ENCODE results near the gene IGFBPL1. TPM values are rescaled to one million over a fixed set of nuclear protein-coding genes. Genes with fewer than 3 reads are reported as not detected.

Gene IGFBPL1
- polyA plus RNA-seq, 1 donor (not counting 4 experiments of a cell fraction or from before 2014, with no cell fraction given), result not detected

DNA sequence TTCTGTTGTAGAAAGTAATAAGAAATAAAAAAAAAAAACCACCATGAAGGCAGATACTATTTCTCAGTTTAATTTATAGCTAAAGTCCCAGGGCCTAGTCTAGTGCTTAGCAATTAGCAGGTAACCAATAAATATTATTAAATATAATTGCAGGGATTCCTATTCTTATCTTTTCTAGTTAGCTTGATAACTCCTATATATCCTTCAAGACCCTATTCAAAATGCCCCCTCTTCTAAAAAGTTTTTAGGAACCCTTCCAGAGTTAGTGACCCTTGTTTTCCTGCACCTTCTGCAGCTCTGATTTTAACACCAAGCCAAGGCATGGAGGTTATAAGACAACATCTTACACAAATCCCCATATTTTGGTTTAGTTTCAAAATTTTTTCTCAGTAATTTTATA is 56.4 kb downstream of the IGFBPL1 start:
- H3K79me2 ChIP-seq (ENCODE audit: control insufficient read depth, insufficient read depth, low read length), result no peaks in the 10 kb centered on the region
- H3K4me1 ChIP-seq (ENCODE audit: control insufficient read depth, extremely low read depth, insufficient read depth, low read length), result no peaks in the 10 kb centered on the region
- H3K9ac ChIP-seq (ENCODE audit: control insufficient read depth, extremely low read depth, insufficient read depth, low read length), result no peak overlapping the region
- DNase-seq (ENCODE audit: low read depth, low spot score), result no peak
- H3K27ac ChIP-seq (ENCODE audit: control insufficient read depth, insufficient read depth, low read length), result no peak overlapping the region
- H3K9me3 ChIP-seq (ENCODE audit: control insufficient read depth, low read depth, low read length), result no peaks in the 10 kb centered on the region
- H4K20me1 ChIP-seq (ENCODE audit: control insufficient read depth, extremely low read depth, insufficient read depth, low read length), result no peaks in the 10 kb centered on the region
- H2AFZ ChIP-seq (ENCODE audit: control insufficient read depth, low read length), result no peak overlapping the region
- no peak overlapping the region for H3K4me2 ChIP-seq (ENCODE audit: control insufficient read depth, extremely low read depth, insufficient read depth, low read depth, low read length)
- no peak for FAIRE-seq
- no peaks in the 10 kb centered on the region for H3K36me3 ChIP-seq (ENCODE audit: control insufficient read depth in 2 of 2, extremely low read depth in 1 of 2, insufficient read depth in 2 of 2, low read length in 2 of 2)
- TF ChIP-seq EZH2 (IDR thresholded peaks at IDR 0.05; ENCODE audit: low read length), result no peak
- TF ChIP-seq, protein P1, sequence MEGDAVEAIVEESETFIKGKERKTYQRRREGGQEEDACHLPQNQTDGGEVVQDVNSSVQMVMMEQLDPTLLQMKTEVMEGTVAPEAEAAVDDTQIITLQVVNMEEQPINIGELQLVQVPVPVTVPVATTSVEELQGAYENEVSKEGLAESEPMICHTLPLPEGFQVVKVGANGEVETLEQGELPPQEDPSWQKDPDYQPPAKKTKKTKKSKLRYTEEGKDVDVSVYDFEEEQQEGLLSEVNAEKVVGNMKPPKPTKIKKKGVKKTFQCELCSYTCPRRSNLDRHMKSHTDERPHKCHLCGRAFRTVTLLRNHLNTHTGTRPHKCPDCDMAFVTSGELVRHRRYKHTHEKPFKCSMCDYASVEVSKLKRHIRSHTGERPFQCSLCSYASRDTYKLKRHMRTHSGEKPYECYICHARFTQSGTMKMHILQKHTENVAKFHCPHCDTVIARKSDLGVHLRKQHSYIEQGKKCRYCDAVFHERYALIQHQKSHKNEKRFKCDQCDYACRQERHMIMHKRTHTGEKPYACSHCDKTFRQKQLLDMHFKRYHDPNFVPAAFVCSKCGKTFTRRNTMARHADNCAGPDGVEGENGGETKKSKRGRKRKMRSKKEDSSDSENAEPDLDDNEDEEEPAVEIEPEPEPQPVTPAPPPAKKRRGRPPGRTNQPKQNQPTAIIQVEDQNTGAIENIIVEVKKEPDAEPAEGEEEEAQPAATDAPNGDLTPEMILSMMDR (optimal IDR thresholded peaks at IDR 0.05 in 1 of 3, IDR thresholded peaks at IDR 0.05 in 1 of 3, conservative IDR thresholded peaks at IDR 0.05 in 1 of 3; ENCODE audit: extremely low read depth in 1 of 3, insufficient read depth in 2 of 3, low read length in 3 of 3), result no peak
- peaks cover 13% of the 10 kb centered on the region for H3K27me3 ChIP-seq (ENCODE audit: control insufficient read depth, extremely low read depth, insufficient read depth, low read length)
- dilution Hi-C loops (cut with MboI; ENCODE audit: extremely low pct_ligation_motif_present, low sequenced_read_pairs), result no loop called here
- no peaks in the 10 kb centered on the region for H3K9me1 ChIP-seq (ENCODE audit: control insufficient read depth, extremely low read depth, insufficient read depth, low read length)
- no peak overlapping the region for H3K4me3 ChIP-seq (ENCODE audit: control insufficient read depth in 2 of 3, extremely low read depth in 1 of 3, insufficient read depth in 2 of 3, low read depth in 1 of 3, low read length in 3 of 3)

DNA sequence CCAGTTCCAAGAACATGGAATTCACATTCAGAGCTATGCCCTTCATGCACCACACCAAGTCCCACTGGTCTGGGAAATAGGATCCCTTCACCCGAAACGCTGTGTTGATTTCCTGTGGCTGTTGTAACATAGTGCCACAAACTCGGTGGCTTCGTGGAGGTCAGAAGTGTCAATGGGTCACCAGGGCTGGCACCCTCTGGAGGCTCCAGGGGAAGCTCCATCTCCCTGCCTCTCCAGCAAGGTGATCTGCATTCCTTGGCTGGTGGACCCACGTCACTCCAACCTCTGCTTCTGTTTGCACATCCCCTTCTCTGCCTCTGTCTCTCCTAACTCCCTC is 60.7 kb downstream of the IGFBPL1 start:
- H3K4me2 ChIP-seq (ENCODE audit: control insufficient read depth, extremely low read depth, insufficient read depth, low read depth, low read length), result no peak overlapping the region

More for the DNA sequence above, 60.7 kb downstream of the IGFBPL1 start:
- Histone ChIP-seq H3K4me3 (ENCODE audit: control insufficient read depth in 2 of 3, extremely low read depth in 1 of 3, insufficient read depth in 2 of 3, low read depth in 1 of 3, low read length in 3 of 3) (no peak overlapping the region), H3K9me3 (ENCODE audit: control insufficient read depth, low read depth, low read length) (no peaks in the 10 kb centered on the region), H3K36me3 (ENCODE audit: control insufficient read depth in 2 of 2, extremely low read depth in 1 of 2, insufficient read depth in 2 of 2, low read length in 2 of 2) (no peaks in the 10 kb centered on the region), H3K27me3 (ENCODE audit: control insufficient read depth, extremely low read depth, insufficient read depth, low read length) (peaks cover 11% of the 10 kb centered on the region), H3K9ac (ENCODE audit: control insufficient read depth, extremely low read depth, insufficient read depth, low read length) (no peak overlapping the region), H3K27ac (ENCODE audit: control insufficient read depth, insufficient read depth, low read length) (no peak overlapping the region), H4K20me1 (ENCODE audit: control insufficient read depth, extremely low read depth, insufficient read depth, low read length) (no peaks in the 10 kb centered on the region), H3K9me1 (ENCODE audit: control insufficient read depth, extremely low read depth, insufficient read depth, low read length) (no peaks in the 10 kb centered on the region), H2AFZ (ENCODE audit: control insufficient read depth, low read length) (no peak overlapping the region), H3K4me1 (ENCODE audit: control insufficient read depth, extremely low read depth, insufficient read depth, low read length) (no peaks in the 10 kb centered on the region), H3K79me2 (ENCODE audit: control insufficient read depth, insufficient read depth, low read length) (no peaks in the 10 kb centered on the region)
- no peak for TF ChIP-seq EZH2 (IDR thresholded peaks at IDR 0.05; ENCODE audit: low read length)
- TF ChIP-seq, protein P1 (optimal IDR thresholded peaks at IDR 0.05 in 1 of 3, IDR thresholded peaks at IDR 0.05 in 1 of 3, conservative IDR thresholded peaks at IDR 0.05 in 1 of 3; ENCODE audit: extremely low read depth in 1 of 3, insufficient read depth in 2 of 3, low read length in 3 of 3), result no peak
- no peak for DNase-seq (ENCODE audit: low read depth, low spot score)
- FAIRE-seq, result no peak
- dilution Hi-C loops (cut with MboI; ENCODE audit: extremely low pct_ligation_motif_present, low sequenced_read_pairs), result no loop called here

All from keratinocyte (primary cell).